Fibroblast of pulmonary artery (primary cell): ENCODE results near the gene NEU4.

Experiments
- DNase-seq: peaks from one replicate; pipeline ENCODE4 v3.0.0-alpha.2; 2010; ENCODE audit warnings: low read depth
- H3K4me3 ChIP-seq: replicated peaks from 2 replicates; pipeline ENCODE4 v1.5.1; 2011; ENCODE audit warnings: low read depth, mild to moderate bottlenecking, control low read depth, low read length, moderate library complexity
- CTCF ChIP-seq: IDR thresholded peaks from 2 replicates; pipeline ENCODE4 v1.5.1; 2011; ENCODE audit warnings: mild to moderate bottlenecking, control low read depth, low read length, inconsistent platforms; ENCODE audit errors: missing control alignments

The NEU4 gene

GRCh38 chr2:241764275-241765241, 44.4 kb upstream of the NEU4 start:
- no peak for DNase-seq
- TF ChIP-seq CTCF = no peak
- H3K4me3 ChIP-seq = no peak overlapping the region

GRCh38 chr2:241767464-241768250, 41.3 kb upstream of the NEU4 start:
- TF ChIP-seq CTCF = no peak
- no peak overlapping the region for H3K4me3 ChIP-seq
- no peak for DNase-seq

DNA sequence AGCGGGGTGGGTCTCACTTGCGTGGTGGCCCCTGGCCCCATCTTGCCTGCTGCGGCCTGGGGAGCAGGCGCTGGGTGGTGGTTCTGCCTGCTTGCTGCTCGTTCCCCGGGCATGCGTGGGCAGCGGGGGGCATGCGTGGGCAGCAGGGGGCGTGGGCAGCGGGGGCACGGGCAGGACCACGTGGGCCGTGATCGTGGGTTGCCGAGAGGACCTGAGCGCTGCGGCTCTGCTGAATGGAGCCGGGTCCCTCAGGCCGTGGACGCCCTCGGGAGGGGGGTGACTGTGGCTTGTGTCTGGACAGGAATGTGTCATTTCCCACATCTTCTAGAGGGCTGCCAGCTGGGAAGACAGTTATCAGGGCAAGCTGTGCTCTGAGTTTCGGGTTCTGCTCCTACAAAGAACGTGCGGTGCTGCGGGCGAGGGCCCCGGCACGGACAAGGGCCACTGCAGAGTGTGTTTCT, 40.7 kb upstream of the NEU4 start:
- no peak for TF ChIP-seq CTCF
- no peak overlapping the region for H3K4me3 ChIP-seq
- no peak for DNase-seq

DNA sequence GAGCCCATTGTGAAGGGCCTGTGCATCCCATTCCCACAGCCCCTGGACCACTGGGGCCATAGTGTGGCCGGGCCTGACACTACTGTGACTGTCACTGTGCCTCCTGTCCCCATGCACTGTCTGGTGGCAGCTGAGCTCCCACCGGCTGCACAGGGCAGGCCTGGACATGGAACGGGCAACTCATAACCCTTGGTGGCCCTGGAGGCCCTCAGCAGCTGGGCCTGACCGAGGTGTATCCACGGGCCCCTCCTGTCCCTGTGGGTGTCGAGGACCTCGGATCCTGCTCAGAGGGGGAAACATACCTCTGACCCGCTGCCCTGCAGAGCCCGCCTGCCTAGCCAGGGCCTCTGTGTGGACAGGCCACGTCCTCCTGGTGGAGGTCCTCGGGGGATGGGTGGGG, 40.1 kb upstream of the NEU4 start:
- no peak for DNase-seq
- TF ChIP-seq CTCF = no peak
- no peak overlapping the region for H3K4me3 ChIP-seq

GRCh38 chr2:241769819-241770184, 39.2 kb upstream of the NEU4 start:
- no peak for DNase-seq
- no peak for TF ChIP-seq CTCF
- no peak overlapping the region for H3K4me3 ChIP-seq

DNA sequence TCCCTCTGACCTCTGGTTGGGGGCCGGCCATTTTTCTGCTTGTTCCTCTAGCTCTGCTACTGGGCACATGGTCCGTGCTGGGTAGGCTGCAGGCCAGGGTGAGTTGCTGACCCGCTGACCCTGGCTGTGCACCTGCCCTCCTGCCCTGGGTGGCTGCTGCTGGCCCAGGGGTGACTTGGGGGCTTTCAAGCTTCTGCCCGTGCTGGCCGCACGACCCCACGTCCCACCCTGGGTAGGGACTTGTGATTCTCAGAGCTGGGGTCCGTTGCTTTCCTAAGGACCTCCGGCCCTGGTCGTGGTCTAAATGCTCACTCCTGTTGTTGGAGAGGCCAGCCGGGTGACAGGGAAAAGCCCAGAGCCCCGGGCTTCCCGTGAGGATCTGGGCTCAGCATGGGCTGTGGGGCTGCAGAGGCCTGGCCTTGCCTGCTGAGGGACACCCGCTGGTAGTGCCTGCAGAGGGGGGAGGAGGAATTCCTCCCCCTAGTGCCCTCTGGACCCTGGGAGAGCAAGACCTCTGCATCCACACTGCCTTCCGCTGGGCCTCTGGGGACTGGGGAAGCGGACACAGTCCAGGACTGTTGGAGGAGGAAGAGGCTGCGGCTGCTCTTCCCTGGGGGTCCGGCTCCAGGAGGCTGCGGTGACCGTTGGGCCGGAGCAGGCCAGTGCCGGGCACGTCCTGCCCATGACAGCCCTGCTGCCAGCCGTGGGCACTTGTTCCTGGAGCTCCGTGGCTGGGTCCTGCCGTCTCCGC, 38.6 kb upstream of the NEU4 start:
- H3K4me3 ChIP-seq = no peak overlapping the region
- no peak for DNase-seq
- no peak for TF ChIP-seq CTCF
